Measurements from ENCODE around the gene ASCC1. TPM values are rescaled to one million over a fixed set of nuclear protein-coding genes. Genes with fewer than 3 reads are reported as not detected.

The ASCC1 gene
- total and polyA plus RNA-seq, 2 of the 13 experiments (the other 11 are each of a cell fraction or from before 2014, with no cell fraction given), result 21.6 to 30.1 TPM

GRCh38 chr10:72215611-72216549, at the start of gene ASCC1, which contains the start of gene ANAPC16 (continued):
- TF ChIP-seq, protein P1, sequence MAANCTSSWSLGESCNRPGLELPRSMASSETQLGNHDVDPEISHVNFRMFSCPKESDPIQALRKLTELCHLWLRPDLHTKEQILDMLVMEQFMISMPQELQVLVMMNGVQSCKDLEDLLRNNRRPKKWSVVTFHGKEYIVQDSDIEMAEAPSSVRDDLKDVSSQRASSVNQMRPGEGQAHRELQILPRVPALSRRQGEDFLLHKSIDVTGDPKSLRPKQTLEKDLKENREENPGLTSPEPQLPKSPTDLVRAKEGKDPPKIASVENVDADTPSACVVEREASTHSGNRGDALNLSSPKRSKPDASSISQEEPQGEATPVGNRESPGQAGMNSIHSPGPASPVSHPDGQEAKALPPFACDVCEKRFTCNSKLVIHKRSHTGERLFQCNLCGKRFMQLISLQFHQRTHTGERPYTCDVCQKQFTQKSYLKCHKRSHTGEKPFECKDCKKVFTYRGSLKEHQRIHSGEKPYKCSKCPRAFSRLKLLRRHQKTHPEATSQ (CRISPR knock-in tag; IDR thresholded peaks at IDR 0.05; ENCODE audit: borderline replicate concordance), result peak; percentile 89
- peak; percentile 83; the same call in 1 of the 2 replicates for TF ChIP-seq ZBTB4 (CRISPR knock-in tag; IDR thresholded peaks at IDR 0.05; ENCODE audit: borderline replicate concordance)
- TF ChIP-seq PAXIP1 (CRISPR knock-in tag; conservative IDR thresholded peaks at IDR 0.05), result peak; percentile 64; the same call in 1 of the 2 replicates
- peak; percentile 86; the same call in 1 of the 2 replicates for TF ChIP-seq NFATC3 (CRISPR knock-in tag; IDR thresholded peaks at IDR 0.05)
- TF ChIP-seq FOXA1 (IDR thresholded peaks at IDR 0.05), result no peak
- TF ChIP-seq FOXA1 (CRISPR knock-in tag; IDR thresholded peaks at IDR 0.05), result peak; percentile 27; the same call in 1 of the 2 replicates
- TF ChIP-seq KDM5A (IDR thresholded peaks at IDR 0.05; ENCODE audit: borderline replicate concordance, low read length), result peak; percentile 72; the same call in 1 of the 2 replicates
- peak; percentile 66 for TF ChIP-seq SRSF1 (optimal IDR thresholded peaks at IDR 0.05; ENCODE audit: low read depth, low read length)
- peak; percentile 89; the same call in 1 of the 2 replicates for TF ChIP-seq REPIN1 (CRISPR knock-in tag; IDR thresholded peaks at IDR 0.05; ENCODE audit: borderline replicate concordance, low read depth)
- peak; percentile 83; the same call in 1 of the 2 replicates for TF ChIP-seq GZF1 (CRISPR knock-in tag; IDR thresholded peaks at IDR 0.05)
- peak; percentile 67 for TF ChIP-seq ZNF501 (CRISPR knock-in tag; IDR thresholded peaks at IDR 0.05)
- peak; percentile 69; the same call in 1 of the 2 replicates for TF ChIP-seq HOXD1 (CRISPR knock-in tag; IDR thresholded peaks at IDR 0.05)
- TF ChIP-seq, protein P2, sequence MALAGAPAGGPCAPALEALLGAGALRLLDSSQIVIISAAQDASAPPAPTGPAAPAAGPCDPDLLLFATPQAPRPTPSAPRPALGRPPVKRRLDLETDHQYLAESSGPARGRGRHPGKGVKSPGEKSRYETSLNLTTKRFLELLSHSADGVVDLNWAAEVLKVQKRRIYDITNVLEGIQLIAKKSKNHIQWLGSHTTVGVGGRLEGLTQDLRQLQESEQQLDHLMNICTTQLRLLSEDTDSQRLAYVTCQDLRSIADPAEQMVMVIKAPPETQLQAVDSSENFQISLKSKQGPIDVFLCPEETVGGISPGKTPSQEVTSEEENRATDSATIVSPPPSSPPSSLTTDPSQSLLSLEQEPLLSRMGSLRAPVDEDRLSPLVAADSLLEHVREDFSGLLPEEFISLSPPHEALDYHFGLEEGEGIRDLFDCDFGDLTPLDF (CRISPR knock-in tag; IDR thresholded peaks at IDR 0.05), result 0 out of 2 replicates have a peak, but pooled peaks have one; percentile 53

All from HepG2 (cell line).